Measurements from ENCODE around the gene MORN1.

MORN1 gene

GRCh38 chr1:2318314-2319278, 72.8 kb downstream of the MORN1 start:
- Mint-ChIP-seq H3K27ac (no peak overlapping the region), H3K4me1 (ENCODE audit: low read depth) (no peaks in the 10 kb centered on the region), H3K27me3 (ENCODE audit: low read depth) (no peaks in the 10 kb centered on the region), H3K36me3 (ENCODE audit: low read depth) (no peaks in the 10 kb centered on the region), H3K9me3 (no peaks in the 10 kb centered on the region), H3K4me3 (no peak overlapping the region)

GRCh38 chr1:2317230-2318065, 73.9 kb downstream of the MORN1 start:
- H3K4me1 Mint-ChIP-seq (ENCODE audit: low read depth) = no peaks in the 10 kb centered on the region
- H3K4me3 Mint-ChIP-seq = peak overlapping the region; percentile 37
- H3K36me3 Mint-ChIP-seq (ENCODE audit: low read depth) = no peaks in the 10 kb centered on the region
- no peaks in the 10 kb centered on the region for H3K9me3 Mint-ChIP-seq
- no peaks in the 10 kb centered on the region for H3K27me3 Mint-ChIP-seq (ENCODE audit: low read depth)
- peak overlapping the region; percentile 63 for H3K27ac Mint-ChIP-seq

DNA sequence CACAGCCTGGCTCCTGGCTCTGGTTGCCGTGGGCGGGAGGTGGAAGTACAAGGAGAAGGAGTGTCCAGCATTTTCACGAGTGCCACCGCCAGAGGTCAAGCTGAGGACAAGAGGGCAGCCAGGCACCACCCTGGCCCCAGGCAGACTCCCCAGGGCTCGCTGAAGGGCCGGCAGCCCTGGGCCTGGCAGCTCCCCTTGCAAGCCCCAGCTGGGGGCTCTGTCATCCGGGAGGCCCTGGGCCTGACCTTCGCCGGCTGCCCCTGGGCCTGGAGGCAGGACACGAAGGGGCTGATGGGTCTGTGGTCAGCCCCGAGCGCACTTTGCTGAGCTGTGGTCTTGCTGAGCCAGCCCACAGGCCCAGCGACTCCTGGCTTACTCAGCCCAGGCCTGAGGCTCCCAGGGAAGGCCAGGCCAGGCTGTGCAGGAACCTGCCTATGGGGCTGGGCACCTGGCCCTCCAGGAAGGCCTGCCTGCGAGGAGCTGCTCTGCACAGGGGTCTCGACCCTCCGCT, 74.8 kb downstream of the MORN1 start:
- no peaks in the 10 kb centered on the region for H3K36me3 Mint-ChIP-seq (ENCODE audit: low read depth)
- no peaks in the 10 kb centered on the region for H3K27me3 Mint-ChIP-seq (ENCODE audit: low read depth)
- no peak overlapping the region for H3K27ac Mint-ChIP-seq
- no peak overlapping the region for H3K4me3 Mint-ChIP-seq
- no peaks in the 10 kb centered on the region for H3K4me1 Mint-ChIP-seq (ENCODE audit: low read depth)
- no peaks in the 10 kb centered on the region for H3K9me3 Mint-ChIP-seq

- H3K27ac Mint-ChIP-seq = no peak overlapping the region
- no peaks in the 10 kb centered on the region for H3K27me3 Mint-ChIP-seq (ENCODE audit: low read depth)
- peak overlapping the region; percentile 51 for H3K4me3 Mint-ChIP-seq
- no peaks in the 10 kb centered on the region for H3K36me3 Mint-ChIP-seq (ENCODE audit: low read depth)
- no peaks in the 10 kb centered on the region for H3K4me1 Mint-ChIP-seq (ENCODE audit: low read depth)
- H3K9me3 Mint-ChIP-seq = no peaks in the 10 kb centered on the region
Measured at GRCh38 chr1:2315674-2316450, 75.5 kb downstream of the MORN1 start.

- Mint-ChIP-seq H3K4me3 (peak overlapping the region; percentile 51), H3K36me3 (ENCODE audit: low read depth) (no peaks in the 10 kb centered on the region), H3K27me3 (ENCODE audit: low read depth) (no peaks in the 10 kb centered on the region), H3K9me3 (no peaks in the 10 kb centered on the region), H3K27ac (no peak overlapping the region), H3K4me1 (ENCODE audit: low read depth) (no peaks in the 10 kb centered on the region)
Measured at GRCh38 chr1:2314803-2315673, 76.3 kb downstream of the MORN1 start.

- no peak overlapping the region for H3K4me3 Mint-ChIP-seq
- no peak overlapping the region for H3K27ac Mint-ChIP-seq
- H3K4me1 Mint-ChIP-seq (ENCODE audit: low read depth) = no peaks in the 10 kb centered on the region
- H3K27me3 Mint-ChIP-seq (ENCODE audit: low read depth) = no peaks in the 10 kb centered on the region
- H3K36me3 Mint-ChIP-seq (ENCODE audit: low read depth) = no peaks in the 10 kb centered on the region
- no peaks in the 10 kb centered on the region for H3K9me3 Mint-ChIP-seq
Measured at GRCh38 chr1:2314273-2314802, 77.0 kb downstream of the MORN1 start.

DNA sequence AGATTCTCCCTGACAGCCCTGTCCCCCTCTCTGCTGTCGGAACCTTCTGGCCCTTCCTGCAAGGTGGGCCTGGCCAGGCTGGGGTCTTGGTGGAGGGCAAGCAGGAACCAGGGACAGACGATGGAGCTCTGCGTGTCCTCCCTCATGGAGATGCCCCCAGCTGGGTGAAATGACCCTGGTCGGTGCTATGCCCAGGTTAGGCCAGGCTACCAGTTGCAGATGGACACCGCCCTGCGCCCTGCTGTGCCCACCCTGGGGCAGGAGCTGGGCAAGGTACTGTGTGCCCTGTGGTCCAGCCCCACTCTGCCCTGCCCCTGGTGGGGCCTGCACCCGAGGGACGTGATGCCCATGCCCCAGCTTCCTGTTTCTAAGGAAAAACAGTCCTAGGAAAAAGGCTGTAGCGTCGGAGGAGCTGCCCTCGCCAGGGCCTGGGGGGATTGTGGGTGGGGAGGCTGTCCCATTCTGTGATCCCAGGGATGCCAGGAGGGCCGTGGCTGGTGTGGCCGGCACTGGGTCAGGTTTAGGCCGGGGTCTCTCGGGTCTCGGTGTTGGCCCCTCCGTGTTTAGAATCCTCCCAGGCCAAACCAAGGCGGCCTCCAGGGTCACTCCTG, 77.6 kb downstream of the MORN1 start:
- no peaks in the 10 kb centered on the region for H3K9me3 Mint-ChIP-seq
- H3K36me3 Mint-ChIP-seq (ENCODE audit: low read depth) = no peaks in the 10 kb centered on the region
- no peaks in the 10 kb centered on the region for H3K4me1 Mint-ChIP-seq (ENCODE audit: low read depth)
- H3K4me3 Mint-ChIP-seq = no peak overlapping the region
- no peak overlapping the region for H3K27ac Mint-ChIP-seq
- H3K27me3 Mint-ChIP-seq (ENCODE audit: low read depth) = no peaks in the 10 kb centered on the region

DNA sequence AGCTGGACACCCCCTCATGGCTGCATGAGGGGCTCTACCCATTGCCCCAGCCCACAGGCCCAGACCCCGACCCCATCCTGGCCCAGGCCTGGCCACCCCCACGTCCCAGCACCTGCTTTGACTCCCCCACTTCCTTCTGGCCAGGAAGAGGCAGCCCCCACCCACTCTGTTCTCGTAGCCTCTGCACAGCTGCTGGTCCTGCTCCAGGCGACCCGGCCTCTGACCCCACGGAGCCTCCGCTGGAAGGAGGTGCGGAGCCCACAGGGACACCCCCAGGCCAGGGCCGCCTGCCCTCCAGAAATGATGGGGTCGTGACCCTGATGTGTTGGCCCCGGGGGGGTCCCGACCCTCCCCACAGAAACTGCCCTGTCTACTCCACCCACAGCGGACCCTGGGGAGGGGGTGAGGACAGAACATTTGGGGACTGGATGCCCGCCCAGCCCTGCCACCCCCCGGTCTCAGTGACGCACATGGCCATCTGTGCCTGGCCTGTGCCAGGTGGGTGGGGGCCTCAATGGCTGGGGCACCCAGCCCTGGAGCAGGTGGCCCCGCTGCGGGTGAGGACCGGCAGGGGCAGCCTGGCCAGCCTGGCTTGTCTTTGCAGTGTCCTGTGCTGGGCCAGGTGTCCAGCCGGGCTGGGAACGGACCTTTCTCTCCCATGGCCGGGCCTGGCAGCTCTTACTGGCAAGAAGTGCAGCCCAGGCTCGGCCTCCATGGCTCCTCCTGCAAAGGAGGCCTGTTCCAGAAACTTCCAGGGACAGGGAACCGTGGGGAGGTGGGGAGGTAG, 78.6 kb downstream of the MORN1 start:
- Mint-ChIP-seq H3K36me3 (ENCODE audit: low read depth) (peaks cover 7% of the 10 kb centered on the region), H3K4me3 (no peak overlapping the region)

DNA sequence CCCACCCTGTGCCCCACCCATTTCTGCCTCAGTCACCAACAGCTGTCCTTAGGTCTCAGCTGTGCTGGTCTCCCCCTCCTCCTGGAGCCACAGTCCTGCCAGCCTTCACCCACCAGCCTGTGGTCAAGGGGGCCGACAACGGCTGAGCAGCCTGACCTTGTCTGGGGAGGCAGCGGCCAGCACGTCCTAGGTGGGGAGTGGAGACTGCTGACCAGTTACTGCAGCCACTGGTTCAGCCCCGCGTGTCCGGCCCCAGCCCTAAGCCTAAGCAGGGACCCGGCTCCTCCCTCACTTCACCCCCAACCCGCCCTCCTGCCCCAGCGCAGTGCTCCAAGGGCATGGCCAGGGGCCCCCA, 79.2 kb downstream of the MORN1 start:
- Mint-ChIP-seq H3K27me3 (ENCODE audit: low read depth) (no peaks in the 10 kb centered on the region), H3K4me1 (ENCODE audit: low read depth) (no peaks in the 10 kb centered on the region), H3K27ac (no peak overlapping the region), H3K4me3 (no peak overlapping the region), H3K9me3 (no peaks in the 10 kb centered on the region), H3K36me3 (ENCODE audit: low read depth) (peaks cover 11% of the 10 kb centered on the region)

More for the DNA sequence above, 78.6 kb downstream of the MORN1 start:
- no peak overlapping the region for H3K27ac Mint-ChIP-seq
- no peaks in the 10 kb centered on the region for H3K9me3 Mint-ChIP-seq
- H3K4me1 Mint-ChIP-seq (ENCODE audit: low read depth) = no peaks in the 10 kb centered on the region
- no peaks in the 10 kb centered on the region for H3K27me3 Mint-ChIP-seq (ENCODE audit: low read depth)

GRCh38 chr1:2311184-2312032, 79.9 kb downstream of the MORN1 start:
- Mint-ChIP-seq H3K36me3 (ENCODE audit: low read depth) (peaks cover 11% of the 10 kb centered on the region), H3K27ac (no peak overlapping the region), H3K27me3 (ENCODE audit: low read depth) (no peaks in the 10 kb centered on the region), H3K9me3 (no peaks in the 10 kb centered on the region), H3K4me1 (ENCODE audit: low read depth) (no peaks in the 10 kb centered on the region), H3K4me3 (no peak overlapping the region)

GRCh38 chr1:2310332-2311183, 80.8 kb downstream of the MORN1 start:
- Mint-ChIP-seq H3K27ac (no peak overlapping the region), H3K27me3 (ENCODE audit: low read depth) (no peaks in the 10 kb centered on the region), H3K4me1 (ENCODE audit: low read depth) (no peaks in the 10 kb centered on the region), H3K36me3 (ENCODE audit: low read depth) (peaks cover 13% of the 10 kb centered on the region), H3K9me3 (no peaks in the 10 kb centered on the region), H3K4me3 (no peak overlapping the region)

Data from T-helper 1 cell treated with Interleukin-12 subunit alpha and Interleukin-12 subunit beta and Interleukin-4 antibody, amounts not matched to agents 30 μg/mL and 1 μg/mL, for 36 hours (primary cell).